ENCODE measurements around the gene HERC2. TPM values are rescaled to one million over a fixed set of nuclear protein-coding genes. Genes with fewer than 3 reads are reported as not detected.

Gene HERC2
- total and polyA plus RNA-seq, 7 experiments from 2014 or later = 5.5 to 60.4 (median 42.0) TPM

- intact Hi-C loops (cut with micrococcal nuclease) = no loop called here
- peaks cover 0 to 36% (median 0%) of the 10 kb centered on the region in 3 experiments for H3K36me3 ChIP-seq (ENCODE audit: control insufficient read depth in 2 of 3, insufficient read depth in 3 of 3, low read length in 3 of 3)
- ChIA-PET CTCF (no interaction called here), POLR2A (no interaction called here)
- peaks cover 0 to 64% (median 14%) of the 10 kb centered on the region in 7 donors for H3K4me1 Mint-ChIP-seq
- no peak overlapping the region for H3K27ac ChIP-seq (ENCODE audit: low read depth, low read length)
- no peaks in the 10 kb centered on the region for H3K4me1 ChIP-seq (ENCODE audit: control insufficient read depth in 2 of 2, insufficient read depth in 2 of 2, low read length in 2 of 2)
- H3K36me3 Mint-ChIP-seq = peaks cover 11 to 63% (median 25%) of the 10 kb centered on the region in 5 donors
- H3K27me3 ChIP-seq (ENCODE audit: control insufficient read depth in 2 of 2, insufficient read depth in 2 of 2, low read length in 2 of 2) = no peaks in the 10 kb centered on the region
- no peak overlapping the region for H3K4me3 ChIP-seq (ENCODE audit: low read length)
- peak overlapping the region in 1 of 9 donors; percentile 55 for H3K27ac Mint-ChIP-seq
- ATAC-seq = no peak
- no peaks in the 10 kb centered on the region for H3K9me3 ChIP-seq (ENCODE audit: control insufficient read depth in 2 of 3, low read length in 3 of 3)
- H3K27me3 Mint-ChIP-seq = no peaks in the 10 kb centered on the region
- no peak overlapping the region for H3K4me3 Mint-ChIP-seq
- H3K9me3 Mint-ChIP-seq = no peaks in the 10 kb centered on the region
- no peak for DNase-seq
Measured at GRCh38 chr15:28130651-28131050, 191.3 kb downstream of the HERC2 start.

DNA sequence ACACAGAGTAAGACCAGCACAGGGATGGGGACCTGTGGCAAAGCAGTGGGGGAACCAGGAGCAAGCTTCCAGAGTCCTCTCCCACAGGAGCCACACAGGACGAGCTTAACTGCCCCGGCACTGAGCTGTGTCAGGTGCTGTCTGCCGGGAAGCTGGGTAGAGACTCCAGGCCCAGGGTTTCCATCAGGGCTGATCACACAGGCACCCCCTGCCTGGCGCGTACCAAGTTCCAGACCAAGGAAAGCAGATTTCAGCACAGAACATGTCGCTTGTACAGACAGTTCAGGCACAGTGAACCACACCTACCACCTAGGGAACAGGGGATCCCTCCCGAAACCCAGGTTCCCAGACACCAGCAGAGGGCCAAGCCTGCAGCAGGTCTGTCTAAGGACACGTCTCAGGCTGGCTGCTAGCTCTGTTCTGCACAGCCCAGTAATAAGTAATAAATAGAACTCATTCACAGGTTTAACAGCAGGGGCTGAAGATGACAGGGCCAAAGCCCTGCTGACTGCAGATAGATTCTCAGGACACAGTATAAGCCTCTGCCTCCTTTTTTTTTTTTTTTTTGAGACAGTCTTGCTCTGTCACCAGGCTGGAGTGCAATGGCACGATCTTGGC lies 192.6 kb downstream of the HERC2 start:
- POLR2A ChIA-PET = no interaction called here
- intact Hi-C loops (cut with micrococcal nuclease) = loop anchor here (10.0 kb wide), 3 partner anchors 595 to 1245 kb away; no protein-coding TSS in a partner anchor
- DNase-seq (no peak), ATAC-seq (no peak)
- Histone ChIP-seq H3K27me3 (ENCODE audit: control insufficient read depth in 2 of 2, insufficient read depth in 2 of 2, low read length in 2 of 2) (no peaks in the 10 kb centered on the region), H3K4me1 (ENCODE audit: control insufficient read depth in 2 of 2, insufficient read depth in 2 of 2, low read length in 2 of 2) (no peaks in the 10 kb centered on the region), H3K9me3 (ENCODE audit: control insufficient read depth in 2 of 3, low read length in 3 of 3) (no peaks in the 10 kb centered on the region), H3K4me3 (ENCODE audit: low read length) (no peak overlapping the region), H3K36me3 (ENCODE audit: control insufficient read depth in 2 of 3, insufficient read depth in 3 of 3, low read length in 3 of 3) (peaks cover 0 to 41% (median 0%) of the 10 kb centered on the region in 3 experiments), H3K27ac (ENCODE audit: low read depth, low read length) (no peak overlapping the region)
- Mint-ChIP-seq H3K27me3 (no peaks in the 10 kb centered on the region), H3K4me3 (no peak overlapping the region), H3K36me3 (peaks cover 8 to 59% (median 17%) of the 10 kb centered on the region in 5 donors), H3K9me3 (no peaks in the 10 kb centered on the region), H3K4me1 (peaks cover 0 to 50% (median 11%) of the 10 kb centered on the region in 7 donors), H3K27ac (peak overlapping the region in 2 of 9 donors; percentile 38 to 56)
- CTCF ChIA-PET = interaction anchor here (0.6 to 0.7 kb wide), 2 partner anchors 11 to 25 kb away, joined by 3 read pairs; no protein-coding TSS in a partner anchor

- H3K27me3 ChIP-seq (ENCODE audit: control insufficient read depth in 2 of 2, insufficient read depth in 2 of 2, low read length in 2 of 2) = no peaks in the 10 kb centered on the region
- intact Hi-C loops (cut with micrococcal nuclease) = loop anchor here (10.0 kb wide), 3 partner anchors 597 to 1243 kb away; no protein-coding TSS in a partner anchor
- peaks cover 0 to 39% (median 17%) of the 10 kb centered on the region in 7 donors for H3K4me1 Mint-ChIP-seq
- no peaks in the 10 kb centered on the region for H3K9me3 Mint-ChIP-seq
- peaks cover 0 to 51% (median 0%) of the 10 kb centered on the region in 3 experiments for H3K36me3 ChIP-seq (ENCODE audit: control insufficient read depth in 2 of 3, insufficient read depth in 3 of 3, low read length in 3 of 3)
- H3K4me3 Mint-ChIP-seq = no peak overlapping the region
- peaks cover 6 to 63% (median 29%) of the 10 kb centered on the region in 5 donors for H3K36me3 Mint-ChIP-seq
- H3K4me3 ChIP-seq (ENCODE audit: low read length) = no peak overlapping the region
- ATAC-seq (no peak), DNase-seq (no peak)
- POLR2A ChIA-PET = no interaction called here
- no peaks in the 10 kb centered on the region for H3K4me1 ChIP-seq (ENCODE audit: control insufficient read depth in 2 of 2, insufficient read depth in 2 of 2, low read length in 2 of 2)
- H3K27me3 Mint-ChIP-seq = no peaks in the 10 kb centered on the region
- H3K27ac ChIP-seq (ENCODE audit: low read depth, low read length) = no peak overlapping the region
- H3K27ac Mint-ChIP-seq = peak overlapping the region in 2 of 9 donors; percentile 33 to 44
- H3K9me3 ChIP-seq (ENCODE audit: control insufficient read depth in 2 of 3, low read length in 3 of 3) = no peaks in the 10 kb centered on the region
- CTCF ChIA-PET = no interaction called here
Measured at GRCh38 chr15:28128031-28128430, 193.9 kb downstream of the HERC2 start.

GRCh38 chr15:28127036-28127435 lies 194.9 kb downstream of the HERC2 start:
- Mint-ChIP-seq H3K4me3 (no peak overlapping the region), H3K36me3 (peaks cover 6 to 61% (median 29%) of the 10 kb centered on the region in 5 donors), H3K4me1 (peaks cover 0 to 29% (median 18%) of the 10 kb centered on the region in 7 donors), H3K27me3 (no peaks in the 10 kb centered on the region), H3K27ac (peak overlapping the region in 1 of 9 donors; percentile 33), H3K9me3 (no peaks in the 10 kb centered on the region)
- ATAC-seq = no peak
- no peak overlapping the region for H3K4me3 ChIP-seq (ENCODE audit: low read length)
- H3K4me1 ChIP-seq (ENCODE audit: control insufficient read depth in 2 of 2, insufficient read depth in 2 of 2, low read length in 2 of 2) = no peaks in the 10 kb centered on the region
- H3K27ac ChIP-seq (ENCODE audit: low read depth, low read length) = no peak overlapping the region
- POLR2A ChIA-PET = no interaction called here
- DNase-seq = no peak
- no peaks in the 10 kb centered on the region for H3K27me3 ChIP-seq (ENCODE audit: control insufficient read depth in 2 of 2, insufficient read depth in 2 of 2, low read length in 2 of 2)
- peaks cover 0 to 56% (median 0%) of the 10 kb centered on the region in 3 experiments for H3K36me3 ChIP-seq (ENCODE audit: control insufficient read depth in 2 of 3, insufficient read depth in 3 of 3, low read length in 3 of 3)
- CTCF ChIA-PET = interaction anchor here (1.3 kb wide), 1 partner anchor 16 kb away, joined by 5 read pairs; no protein-coding TSS in a partner anchor
- intact Hi-C loops (cut with micrococcal nuclease) = loop anchor here (10.0 kb wide), 3 partner anchors 598 to 1242 kb away; no protein-coding TSS in a partner anchor
- no peaks in the 10 kb centered on the region for H3K9me3 ChIP-seq (ENCODE audit: control insufficient read depth in 2 of 3, low read length in 3 of 3)

DNA sequence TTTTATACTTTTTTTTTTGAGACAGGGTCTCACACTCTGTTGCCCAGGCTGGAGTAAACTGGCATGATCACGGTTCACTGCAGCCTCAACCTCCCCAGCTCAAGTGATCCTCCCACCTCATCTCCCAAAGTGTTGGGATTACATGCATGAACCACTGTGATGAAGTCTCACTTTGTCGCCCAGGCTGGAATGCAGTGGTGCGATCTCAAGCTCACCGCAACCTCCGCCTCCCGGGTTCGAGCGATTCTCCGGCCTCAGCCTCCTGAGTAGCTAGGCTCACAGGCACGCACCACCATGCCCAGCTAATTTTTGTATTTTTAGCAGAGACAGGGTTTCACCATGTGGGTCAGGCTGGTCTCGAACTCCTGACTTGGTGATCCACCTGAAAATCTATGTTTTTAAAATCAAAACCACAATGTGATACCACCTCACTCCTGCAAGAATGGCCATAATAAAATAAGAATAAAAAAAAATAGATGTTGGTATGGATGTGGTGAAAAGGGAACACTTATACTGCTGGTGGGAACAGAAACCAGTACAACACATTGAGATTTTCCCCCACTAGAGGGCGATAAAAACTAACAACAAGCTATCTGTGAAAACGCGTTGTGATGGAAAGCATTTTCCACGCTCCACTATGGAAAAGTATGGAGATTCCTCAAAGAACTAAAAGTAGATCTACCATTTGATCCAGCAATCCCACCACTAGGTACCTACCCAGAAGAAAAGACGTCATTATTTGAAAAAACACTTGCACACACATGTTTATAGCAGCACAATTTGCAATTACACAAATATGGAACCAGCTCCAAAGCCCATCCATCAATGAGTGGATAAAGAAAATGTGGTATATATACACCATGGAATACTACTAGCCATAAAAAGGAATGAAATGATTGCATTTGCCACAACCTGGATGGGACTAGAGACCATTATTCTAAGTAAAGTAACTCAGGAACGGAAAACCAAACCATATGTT lies 196.0 kb downstream of the HERC2 start:
- no peaks in the 10 kb centered on the region for H3K9me3 ChIP-seq (ENCODE audit: control insufficient read depth in 2 of 3, low read length in 3 of 3)
- Mint-ChIP-seq H3K4me1 (peaks cover 0 to 32% (median 18%) of the 10 kb centered on the region in 7 donors), H3K36me3 (peaks cover 6 to 59% (median 31%) of the 10 kb centered on the region in 5 donors), H3K9me3 (no peaks in the 10 kb centered on the region), H3K4me3 (no peak overlapping the region), H3K27me3 (no peaks in the 10 kb centered on the region), H3K27ac (peak overlapping the region in 2 of 9 donors; percentile 0 to 40)
- peak in 5 of 9 donors; percentile 21 to 45 (median 42) for DNase-seq
- H3K36me3 ChIP-seq (ENCODE audit: control insufficient read depth in 2 of 3, insufficient read depth in 3 of 3, low read length in 3 of 3) = peaks cover 0 to 54% (median 0%) of the 10 kb centered on the region in 3 experiments
- H3K27ac ChIP-seq (ENCODE audit: low read depth, low read length) = no peak overlapping the region
- ChIA-PET CTCF (interaction anchor here (0.8 to 1.3 kb wide), 3 partner anchors 15 to 60 kb away, joined by 4 to 7 read pairs (median 5); no protein-coding TSS in a partner anchor), POLR2A (no interaction called here)
- no peaks in the 10 kb centered on the region for H3K27me3 ChIP-seq (ENCODE audit: control insufficient read depth in 2 of 2, insufficient read depth in 2 of 2, low read length in 2 of 2)
- no peak overlapping the region for H3K4me3 ChIP-seq (ENCODE audit: low read length)
- intact Hi-C loops (cut with micrococcal nuclease) = loop anchor here (10.0 kb wide), 3 partner anchors 599 to 1241 kb away; no protein-coding TSS in a partner anchor
- H3K4me1 ChIP-seq (ENCODE audit: control insufficient read depth in 2 of 2, insufficient read depth in 2 of 2, low read length in 2 of 2) = no peaks in the 10 kb centered on the region
- no peak for ATAC-seq

DNA sequence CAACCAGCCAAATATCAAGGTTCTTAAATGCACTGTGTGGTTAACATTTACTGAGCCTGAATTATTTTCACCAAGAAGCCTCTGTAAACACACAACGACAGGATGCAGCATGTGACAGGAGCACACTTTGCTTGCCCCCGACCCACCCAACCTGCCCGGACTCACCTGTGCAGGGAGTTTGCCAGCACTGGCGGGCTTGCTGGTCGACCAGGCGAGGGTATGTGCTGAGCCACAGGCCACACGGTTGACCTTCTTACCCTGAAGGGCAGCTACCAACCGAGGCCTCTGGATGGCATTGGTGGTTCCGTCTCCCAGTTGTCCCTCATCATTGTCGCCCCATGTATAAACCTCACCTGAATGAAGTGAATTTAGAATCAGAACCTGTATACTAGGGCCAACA lies 197.1 kb downstream of the HERC2 start:
- H3K36me3 ChIP-seq (ENCODE audit: control insufficient read depth in 2 of 3, insufficient read depth in 3 of 3, low read length in 3 of 3) = peaks cover 0 to 58% (median 5%) of the 10 kb centered on the region in 3 experiments
- ChIA-PET POLR2A (no interaction called here), CTCF (no interaction called here)
- H3K27me3 Mint-ChIP-seq = no peaks in the 10 kb centered on the region
- peaks cover 0 to 28% (median 18%) of the 10 kb centered on the region in 7 donors for H3K4me1 Mint-ChIP-seq
- no peaks in the 10 kb centered on the region for H3K9me3 ChIP-seq (ENCODE audit: control insufficient read depth in 2 of 3, low read length in 3 of 3)
- no peak for DNase-seq
- H3K4me3 ChIP-seq (ENCODE audit: low read length) = no peak overlapping the region
- no peaks in the 10 kb centered on the region for H3K27me3 ChIP-seq (ENCODE audit: control insufficient read depth in 2 of 2, insufficient read depth in 2 of 2, low read length in 2 of 2)
- no peak for ATAC-seq
- peaks cover 4 to 64% (median 37%) of the 10 kb centered on the region in 5 donors for H3K36me3 Mint-ChIP-seq
- no peak overlapping the region for H3K27ac ChIP-seq (ENCODE audit: low read depth, low read length)
- no peak overlapping the region for H3K4me3 Mint-ChIP-seq
- H3K27ac Mint-ChIP-seq = no peak overlapping the region
- H3K4me1 ChIP-seq (ENCODE audit: control insufficient read depth in 2 of 2, insufficient read depth in 2 of 2, low read length in 2 of 2) = no peaks in the 10 kb centered on the region
- no peaks in the 10 kb centered on the region for H3K9me3 Mint-ChIP-seq
- intact Hi-C loops (cut with micrococcal nuclease) = loop anchor here (10.0 kb wide), 3 partner anchors 600 to 1240 kb away; no protein-coding TSS in a partner anchor
